Panc1 (cell line): ENCODE measurements around the gene TST. TPM values are rescaled to one million over a fixed set of nuclear protein-coding genes. Genes with fewer than 3 reads are reported as not detected.

ENCODE experiments used
- ATAC-seq: fragments of 200-7000 bp; cut with Tn5 transposase; 2 replicates; pipeline ENCODE4 v1.9.1; 2020; ENCODE audit warnings: mild to moderate bottlenecking, moderate library complexity
- BruUV-seq: library from RNA; stranded (reverse); fragments of 400-500 nt; replicated peaks from 2 replicates; lab custom pipeline; 2021; lab: Mats Ljungman, UMichigan
- CTCF ChIA-PET: fragments of 300-600 bp; sonication (Branson Sonifier 250); formaldehyde crosslinking; loops from one replicate; lab custom pipeline; 2022; ENCODE audit warnings: antibody characterized with exemption; lab: Charles Lee
- POLR2A ChIA-PET: fragments of 300-600 bp; sonication (Branson Sonifier 250); formaldehyde crosslinking; loops from one replicate; lab custom pipeline; 2022; ENCODE audit warnings: antibody characterized with exemption; lab: Charles Lee
- DNase-seq: peaks from one replicate; pipeline ENCODE4 v3.0.0-alpha.2; 2010; ENCODE audit warnings: low read depth, low spot score
- H3K27ac ChIP-seq: 2 replicates; pipeline ENCODE4 v1.5.1; 2011; ENCODE audit warnings: mild to moderate bottlenecking, low read length, inconsistent platforms
- H3K27me3 ChIP-seq: fragments of 200-500 bp; sonication (Bioruptor generic); 2 replicates; pipeline ENCODE4 v1.6.0; 2014; ENCODE audit warnings: low read length, inconsistent platforms; ENCODE audit not compliant: control insufficient read depth, insufficient read depth
- H3K36me3 ChIP-seq: fragments of 200-500 bp; sonication (Bioruptor generic); 2 replicates; pipeline ENCODE4 v1.5.1; 2014; ENCODE audit warnings: inconsistent platforms, mild to moderate bottlenecking, low read length, moderate library complexity; ENCODE audit not compliant: control insufficient read depth, insufficient read depth
- H3K4me1 ChIP-seq: 2 replicates; pipeline ENCODE4 v1.5.1; 2011; ENCODE audit warnings: inconsistent platforms, mild to moderate bottlenecking, low read length, moderate library complexity; ENCODE audit not compliant: control insufficient read depth, insufficient read depth
- H3K4me3 ChIP-seq, 2 experiments: 2 replicates each; pipeline ENCODE4 v1.5.1; 2011 to 2012; ENCODE audit warnings: low read depth in 2 of 2, low read length in 2 of 2, mild to moderate bottlenecking in 2 of 2, inconsistent platforms in 1 of 2, moderate library complexity in 1 of 2
- H3K9me3 ChIP-seq: fragments of 200-500 bp; sonication (Bioruptor generic); 2 replicates; pipeline ENCODE4 v1.5.1; 2014; ENCODE audit warnings: low read depth, mild to moderate bottlenecking, inconsistent platforms, low read length, moderate library complexity; ENCODE audit not compliant: control insufficient read depth, insufficient read depth
- POLR2AphosphoS5 ChIP-seq: IDR thresholded peaks from 2 replicates; pipeline ENCODE4 v1.6.1; 2012; ENCODE audit warnings: mild to moderate bottlenecking, low read depth, low read length, moderate library complexity
- SIN3A ChIP-seq: IDR thresholded peaks from 2 replicates; pipeline ENCODE4 v1.6.1; 2012; ENCODE audit warnings: low read depth, mild to moderate bottlenecking, low read length, moderate library complexity, borderline replicate concordance; ENCODE audit not compliant: insufficient read depth
- TCF7L2 ChIP-seq: IDR thresholded peaks from 2 replicates; pipeline ENCODE4 v1.6.1; 2011; ENCODE audit warnings: mild to moderate bottlenecking, low read depth, low read length, inconsistent platforms
- in situ Hi-C: cut with HindIII; loops from 2 replicates; pipeline ENCODE4 v1.10.0; 2016; ENCODE audit warnings: low sequenced_read_pairs, low pct_unique_long_range_greater_than_20kb
- intact Hi-C: fragments of 100-400 bp; cut with micrococcal nuclease; formaldehyde crosslinking; loops from one replicate; pipeline ENCODE4 v1.10.0; 2022; ENCODE audit not compliant: unreplicated experiment
- total RNA-seq: library from RNA; stranded (reverse); gene quantifications from one replicate; pipeline ENCODE4 v1.2.1, GENCODE V29; 2021; ENCODE audit not compliant: unreplicated experiment
- TF ChIP-seq, protein P1 (sequence below), 2 experiments: IDR thresholded peaks; 2 replicates each; pipeline ENCODE4 v1.6.1; 2011 to 2012; ENCODE audit warnings: low read depth in 2 of 2, control low read depth in 1 of 2, low read length in 1 of 2, mild to moderate bottlenecking in 1 of 2, moderate library complexity in 1 of 2; ENCODE audit not compliant: insufficient read depth in 1 of 2
- TF ChIP-seq, protein P2 (sequence below): fragments of 450-650 bp; IDR thresholded peaks from 2 replicates; pipeline ENCODE4 v1.5.1; 2017; ENCODE audit warnings: mild to moderate bottlenecking

Gene TST
- total RNA-seq, 1 experiment from 2014 or later = 15.9 TPM

DNA sequence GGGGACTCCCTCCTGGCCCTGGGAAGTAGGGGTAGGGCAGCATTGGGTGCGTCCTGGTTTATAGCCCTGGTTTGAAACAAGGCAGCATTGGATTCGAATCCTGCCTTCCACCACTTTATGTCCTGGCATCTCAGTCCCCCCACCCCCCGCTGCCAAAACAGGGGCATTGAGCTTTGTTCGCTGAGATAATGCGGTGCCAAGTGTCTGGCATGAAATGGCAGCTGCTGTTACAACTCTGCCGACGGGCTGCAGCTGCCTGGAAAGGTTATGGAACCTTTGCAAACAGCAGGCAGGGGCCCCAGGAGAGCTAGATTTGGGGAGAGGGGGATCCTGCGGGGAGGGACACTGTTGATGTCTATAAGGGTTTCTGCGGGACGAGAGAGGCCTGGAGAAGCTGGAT, 1.9 kb downstream of the TST start:
- in situ Hi-C loops = no loop called here
- Histone ChIP-seq H3K4me3 (no peak overlapping the region), H3K36me3 (no peaks in the 10 kb centered on the region), H3K4me1 (peaks cover 5% of the 10 kb centered on the region), H3K27ac (no peak overlapping the region), H3K27me3 (no peaks in the 10 kb centered on the region), H3K9me3 (no peaks in the 10 kb centered on the region)
- DNase-seq (no peak), ATAC-seq (no peak)
- TF ChIP-seq SIN3A = no peak
- no peak for TF ChIP-seq TCF7L2
- TF ChIP-seq, protein P1, sequence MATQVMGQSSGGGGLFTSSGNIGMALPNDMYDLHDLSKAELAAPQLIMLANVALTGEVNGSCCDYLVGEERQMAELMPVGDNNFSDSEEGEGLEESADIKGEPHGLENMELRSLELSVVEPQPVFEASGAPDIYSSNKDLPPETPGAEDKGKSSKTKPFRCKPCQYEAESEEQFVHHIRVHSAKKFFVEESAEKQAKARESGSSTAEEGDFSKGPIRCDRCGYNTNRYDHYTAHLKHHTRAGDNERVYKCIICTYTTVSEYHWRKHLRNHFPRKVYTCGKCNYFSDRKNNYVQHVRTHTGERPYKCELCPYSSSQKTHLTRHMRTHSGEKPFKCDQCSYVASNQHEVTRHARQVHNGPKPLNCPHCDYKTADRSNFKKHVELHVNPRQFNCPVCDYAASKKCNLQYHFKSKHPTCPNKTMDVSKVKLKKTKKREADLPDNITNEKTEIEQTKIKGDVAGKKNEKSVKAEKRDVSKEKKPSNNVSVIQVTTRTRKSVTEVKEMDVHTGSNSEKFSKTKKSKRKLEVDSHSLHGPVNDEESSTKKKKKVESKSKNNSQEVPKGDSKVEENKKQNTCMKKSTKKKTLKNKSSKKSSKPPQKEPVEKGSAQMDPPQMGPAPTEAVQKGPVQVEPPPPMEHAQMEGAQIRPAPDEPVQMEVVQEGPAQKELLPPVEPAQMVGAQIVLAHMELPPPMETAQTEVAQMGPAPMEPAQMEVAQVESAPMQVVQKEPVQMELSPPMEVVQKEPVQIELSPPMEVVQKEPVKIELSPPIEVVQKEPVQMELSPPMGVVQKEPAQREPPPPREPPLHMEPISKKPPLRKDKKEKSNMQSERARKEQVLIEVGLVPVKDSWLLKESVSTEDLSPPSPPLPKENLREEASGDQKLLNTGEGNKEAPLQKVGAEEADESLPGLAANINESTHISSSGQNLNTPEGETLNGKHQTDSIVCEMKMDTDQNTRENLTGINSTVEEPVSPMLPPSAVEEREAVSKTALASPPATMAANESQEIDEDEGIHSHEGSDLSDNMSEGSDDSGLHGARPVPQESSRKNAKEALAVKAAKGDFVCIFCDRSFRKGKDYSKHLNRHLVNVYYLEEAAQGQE (IDR thresholded peaks at IDR 0.05; ENCODE audit: insufficient read depth in 1 of 2, low read depth in 2 of 2, low read length in 1 of 2) = no peak
- TF ChIP-seq POLR2AphosphoS5 = no peak
- TF ChIP-seq, protein P2, sequence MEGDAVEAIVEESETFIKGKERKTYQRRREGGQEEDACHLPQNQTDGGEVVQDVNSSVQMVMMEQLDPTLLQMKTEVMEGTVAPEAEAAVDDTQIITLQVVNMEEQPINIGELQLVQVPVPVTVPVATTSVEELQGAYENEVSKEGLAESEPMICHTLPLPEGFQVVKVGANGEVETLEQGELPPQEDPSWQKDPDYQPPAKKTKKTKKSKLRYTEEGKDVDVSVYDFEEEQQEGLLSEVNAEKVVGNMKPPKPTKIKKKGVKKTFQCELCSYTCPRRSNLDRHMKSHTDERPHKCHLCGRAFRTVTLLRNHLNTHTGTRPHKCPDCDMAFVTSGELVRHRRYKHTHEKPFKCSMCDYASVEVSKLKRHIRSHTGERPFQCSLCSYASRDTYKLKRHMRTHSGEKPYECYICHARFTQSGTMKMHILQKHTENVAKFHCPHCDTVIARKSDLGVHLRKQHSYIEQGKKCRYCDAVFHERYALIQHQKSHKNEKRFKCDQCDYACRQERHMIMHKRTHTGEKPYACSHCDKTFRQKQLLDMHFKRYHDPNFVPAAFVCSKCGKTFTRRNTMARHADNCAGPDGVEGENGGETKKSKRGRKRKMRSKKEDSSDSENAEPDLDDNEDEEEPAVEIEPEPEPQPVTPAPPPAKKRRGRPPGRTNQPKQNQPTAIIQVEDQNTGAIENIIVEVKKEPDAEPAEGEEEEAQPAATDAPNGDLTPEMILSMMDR = no peak
- ChIA-PET CTCF (no interaction called here), POLR2A (no interaction called here)
- no TSS peak for BruUV-seq
- intact Hi-C loops = no loop called here

DNA sequence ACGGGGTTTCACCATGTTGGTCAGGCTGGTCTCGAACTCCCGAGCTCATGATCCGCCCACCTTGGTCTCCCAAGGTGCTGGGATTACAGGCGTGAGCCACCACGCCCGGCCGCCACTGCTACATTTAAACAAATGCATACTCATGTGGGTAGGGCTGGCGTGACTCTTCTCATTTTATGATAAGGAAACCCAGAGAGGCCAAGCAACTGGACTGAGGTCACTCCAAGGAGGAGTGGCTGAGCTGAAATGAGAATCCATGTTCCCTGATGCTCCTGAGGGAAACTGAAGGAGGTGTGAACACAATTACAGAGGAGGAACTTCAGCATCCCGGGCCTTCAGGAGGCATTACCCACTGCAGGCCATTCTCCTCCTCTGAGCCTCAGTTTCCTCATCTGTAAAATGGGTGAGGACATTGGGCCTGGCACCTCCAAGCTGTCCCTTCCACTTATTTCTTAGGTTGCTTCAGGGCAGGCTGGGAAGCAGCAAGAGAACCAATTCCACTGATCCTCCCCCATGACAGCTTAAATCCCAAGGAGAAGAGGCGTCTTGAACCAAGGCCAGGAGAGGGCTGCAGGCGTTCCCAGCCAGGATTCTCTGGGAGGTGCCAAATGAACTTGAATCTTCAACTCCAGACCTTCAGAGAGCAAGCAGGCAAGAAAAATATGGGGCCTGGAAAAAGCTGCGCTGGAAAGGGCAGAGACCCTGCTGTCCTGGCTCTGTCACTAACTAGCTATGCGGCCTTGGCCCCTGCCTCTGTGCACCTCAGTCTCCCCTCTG, 2.9 kb downstream of the TST start:
- no peak for ATAC-seq

More for the DNA sequence above, 2.9 kb downstream of the TST start:
- intact Hi-C loops (no loop called here), in situ Hi-C loops (no loop called here)
- no peak for DNase-seq
- H3K27ac ChIP-seq = no peak overlapping the region
- TF ChIP-seq, protein P1 (IDR thresholded peaks at IDR 0.05; ENCODE audit: insufficient read depth in 1 of 2, low read depth in 2 of 2, low read length in 1 of 2) = no peak
- no peak for TF ChIP-seq SIN3A
- TF ChIP-seq TCF7L2 = no peak
- TF ChIP-seq, protein P2 = no peak
- TF ChIP-seq POLR2AphosphoS5 = no peak
- no TSS peak for BruUV-seq
- POLR2A ChIA-PET = interaction anchor here (0.6 kb wide), 1 partner anchor 185 kb away, joined by 15 read pairs; no protein-coding TSS in a partner anchor
- CTCF ChIA-PET = no interaction called here
- peaks cover 7% of the 10 kb centered on the region for H3K4me1 ChIP-seq
- H3K4me3 ChIP-seq = no peak overlapping the region
- H3K27me3 ChIP-seq = no peaks in the 10 kb centered on the region
- H3K36me3 ChIP-seq = no peaks in the 10 kb centered on the region
- H3K9me3 ChIP-seq = no peaks in the 10 kb centered on the region
